Measurements from ENCODE around the gene ERG28. TPM values are rescaled to one million over a fixed set of nuclear protein-coding genes. Genes with fewer than 3 reads are reported as not detected.

Gene ERG28
- total and polyA plus RNA-seq, 2 of the 13 experiments (the other 11 are each of a cell fraction or from before 2014, with no cell fraction given), result 27.3 to 32.3 TPM

GRCh38 chr14:75689012-75689411, 28.3 kb upstream of the ERG28 start:
- TF ChIP-seq BRCA1 (CRISPR knock-in tag; IDR thresholded peaks at IDR 0.05), result no peak
- no peak for TF ChIP-seq HMGXB3 (CRISPR knock-in tag; IDR thresholded peaks at IDR 0.05; ENCODE audit: borderline replicate concordance)
- TF ChIP-seq RXRB (CRISPR knock-in tag; IDR thresholded peaks at IDR 0.05; ENCODE audit: borderline replicate concordance), result no peak
- no peak for TF ChIP-seq ZNF337 (CRISPR knock-in tag; IDR thresholded peaks at IDR 0.05; ENCODE audit: borderline replicate concordance, low read depth)
- no peak for TF ChIP-seq ZBTB42 (CRISPR knock-in tag; IDR thresholded peaks at IDR 0.05)
- no peak for TF ChIP-seq TEF (CRISPR knock-in tag; IDR thresholded peaks at IDR 0.05)
- TF ChIP-seq ZNF687 (CRISPR knock-in tag; IDR thresholded peaks at IDR 0.05), result no peak
- no peak for TF ChIP-seq ZNF121 (CRISPR knock-in tag; IDR thresholded peaks at IDR 0.05)
- TF ChIP-seq ZNF512 (CRISPR knock-in tag; IDR thresholded peaks at IDR 0.05), result no peak
- TF ChIP-seq ZNF629 (CRISPR knock-in tag; conservative IDR thresholded peaks at IDR 0.05), result no peak
- no peak for ATAC-seq
- Histone ChIP-seq H3K36me3 (replicated peaks in 1 of 2; ENCODE audit: control insufficient read depth in 1 of 2, insufficient read depth in 2 of 2, low read length in 2 of 2) (peaks cover 9 to 39% of the 10 kb centered on the region in 2 experiments; a peak in 4 of 5 replicates), H4K20me1 (ENCODE audit: insufficient read depth, low read length) (no peaks in the 10 kb centered on the region), H3K27ac (ENCODE audit: extremely low read length, insufficient read depth, low read length) (no peak overlapping the region), H3K79me2 (ENCODE audit: insufficient read depth, low read length) (no peaks in the 10 kb centered on the region), H3K4me2 (ENCODE audit: low read depth, low read length) (no peak overlapping the region), H3K27me3 (ENCODE audit: control insufficient read depth in 1 of 2, insufficient read depth in 2 of 2, low read length in 2 of 2) (no peaks in the 10 kb centered on the region), H3K4me1 (ENCODE audit: insufficient read depth, low read length) (no peaks in the 10 kb centered on the region), H2AFZ (ENCODE audit: low read length) (no peak overlapping the region), H3K4me3 (replicated peaks in 1 of 3; ENCODE audit: insufficient read depth in 1 of 3, low read depth in 2 of 3, low read length in 3 of 3) (no peak overlapping the region), H3K9me3 (ENCODE audit: low read length) (no peaks in the 10 kb centered on the region), H3K9ac (ENCODE audit: insufficient read depth, low read depth, low read length) (no peak overlapping the region)
- in situ Hi-C loops (cut with HindIII; ENCODE audit: extremely low pct_ligation_motif_present, low pct_unique_long_range_greater_than_20kb) (no loop called here), intact Hi-C loops (cut with micrococcal nuclease; ENCODE audit: unreplicated experiment) (no loop called here)
- ChIA-PET CTCF (ENCODE audit: low intra/inter-chr PET ratio, low total read pairs) (no interaction called here), POLR2A (no interaction called here)
- FAIRE-seq, result no peak
- no peak for DNase-seq (ENCODE audit: low spot score)
- 96% methylated on average over 2 of the region's 2 CpGs for WGBS (ENCODE audit: low lambda C conversion rate)
- no TSS peak for BruUV-seq (replicated peaks)

All from HepG2 (cell line).